Skeletal muscle cell (primary cell): ENCODE results near the gene CLMN.
"Not testable (repeated sequence)": the region's sequence is repeated elsewhere in the genome, so short reads cannot be mapped to it uniquely, and the experiment has no call there.

Source experiments
- DNase-seq: peaks from one replicate; pipeline ENCODE4 v3.0.0-alpha.2; 2010; ENCODE audit warnings: low read depth
- H3K4me3 ChIP-seq: 2 replicates; pipeline ENCODE4 v1.5.1; 2011; ENCODE audit warnings: low read depth, mild to moderate bottlenecking, control low read depth, low read length, moderate library complexity

CLMN gene

DNA sequence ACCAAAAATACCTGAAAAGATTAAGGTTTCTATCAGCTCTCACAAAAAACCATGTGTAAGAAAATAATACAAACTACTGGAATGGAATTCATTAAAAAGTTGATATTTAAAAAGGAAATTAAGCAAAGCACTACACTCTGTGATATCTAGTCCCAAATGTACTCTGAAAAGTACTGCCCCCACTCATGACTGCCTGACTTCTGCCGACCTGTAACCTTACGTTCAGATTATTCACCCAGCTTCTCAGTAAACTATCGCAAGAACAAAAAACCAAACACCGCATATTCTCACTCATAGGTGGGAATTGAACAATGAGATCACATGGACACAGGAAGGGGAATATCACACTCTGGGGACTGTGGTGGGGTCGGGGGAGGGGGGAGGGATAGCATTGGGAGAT lies 181.3 kb downstream of the CLMN start:
- DNase-seq, H3K4me3 ChIP-seq: not testable (repeated sequence)

DNA sequence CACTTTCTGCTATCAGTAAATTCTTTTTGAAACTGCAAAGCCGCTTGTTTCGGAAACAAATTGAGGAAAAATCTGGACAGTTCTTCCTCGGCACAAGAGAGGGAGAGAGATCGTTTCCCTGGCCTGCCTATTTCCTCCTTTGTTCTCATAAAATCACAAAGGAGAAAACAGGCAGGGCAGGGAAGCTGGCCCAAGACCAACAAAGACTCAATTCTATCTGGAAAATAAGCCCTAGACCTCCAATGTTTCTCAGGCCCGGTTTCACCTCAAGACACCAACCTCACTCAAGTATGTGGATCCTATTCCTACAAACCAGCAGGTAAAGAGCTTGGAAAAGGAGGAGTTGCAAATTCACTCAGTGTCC lies 181.9 kb downstream of the CLMN start:
- DNase-seq, result no peak
- no peak overlapping the region for H3K4me3 ChIP-seq

DNA sequence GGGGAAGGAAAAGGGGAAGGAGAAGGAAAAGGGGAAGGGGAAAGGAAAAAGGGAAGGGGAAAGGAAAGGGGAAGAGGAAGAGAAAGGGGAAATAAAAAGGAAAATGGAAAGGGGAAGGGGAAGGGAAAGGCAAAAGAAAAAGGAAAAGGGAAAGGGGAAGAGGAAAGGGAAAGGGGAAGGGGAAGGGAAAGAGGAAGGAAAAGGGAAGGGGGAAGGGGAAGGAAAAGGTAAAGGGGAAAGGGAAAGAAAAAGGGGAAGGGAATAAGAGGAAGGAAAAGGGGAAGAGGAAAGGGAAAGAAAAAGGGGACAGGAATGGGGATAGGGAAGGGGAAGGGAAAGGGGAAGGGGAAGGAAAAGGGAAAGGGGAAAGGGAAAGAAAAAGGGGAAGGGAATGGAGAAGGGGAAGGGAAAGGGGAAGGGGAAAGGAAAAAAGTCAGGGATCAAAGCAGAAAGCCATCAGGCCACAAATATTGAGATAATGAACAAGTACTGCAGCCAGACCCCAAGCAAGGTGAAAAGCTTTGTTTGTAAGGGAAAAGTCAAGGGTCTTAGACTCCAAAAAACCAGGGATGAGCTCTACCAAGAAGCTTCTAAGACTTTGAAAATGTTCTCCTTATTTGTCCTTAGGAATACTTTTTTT lies 182.4 kb downstream of the CLMN start:
- H3K4me3 ChIP-seq, result no peak overlapping the region

DNA sequence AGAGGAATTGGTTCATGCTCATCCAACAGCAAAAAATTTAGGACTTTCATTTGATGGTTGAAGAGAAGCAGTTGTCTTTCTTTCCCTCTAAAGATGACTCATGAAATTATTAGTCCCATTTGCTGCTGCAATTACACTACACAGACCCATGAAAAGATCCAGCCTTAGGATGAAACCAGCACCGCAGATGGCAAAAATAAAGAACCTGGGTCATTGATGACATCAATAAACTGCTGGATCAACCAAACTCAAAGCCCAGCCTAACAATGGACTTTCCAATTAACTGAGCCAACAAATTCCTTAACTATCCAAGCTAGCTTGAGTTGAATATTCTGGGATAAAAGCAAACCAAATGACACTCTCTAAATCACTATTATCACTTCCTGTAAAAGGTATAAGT lies 183.1 kb downstream of the CLMN start:
- H3K4me3 ChIP-seq, result no peak overlapping the region
- no peak for DNase-seq

More for the DNA sequence above, 182.4 kb downstream of the CLMN start:
- no peak for DNase-seq

DNA sequence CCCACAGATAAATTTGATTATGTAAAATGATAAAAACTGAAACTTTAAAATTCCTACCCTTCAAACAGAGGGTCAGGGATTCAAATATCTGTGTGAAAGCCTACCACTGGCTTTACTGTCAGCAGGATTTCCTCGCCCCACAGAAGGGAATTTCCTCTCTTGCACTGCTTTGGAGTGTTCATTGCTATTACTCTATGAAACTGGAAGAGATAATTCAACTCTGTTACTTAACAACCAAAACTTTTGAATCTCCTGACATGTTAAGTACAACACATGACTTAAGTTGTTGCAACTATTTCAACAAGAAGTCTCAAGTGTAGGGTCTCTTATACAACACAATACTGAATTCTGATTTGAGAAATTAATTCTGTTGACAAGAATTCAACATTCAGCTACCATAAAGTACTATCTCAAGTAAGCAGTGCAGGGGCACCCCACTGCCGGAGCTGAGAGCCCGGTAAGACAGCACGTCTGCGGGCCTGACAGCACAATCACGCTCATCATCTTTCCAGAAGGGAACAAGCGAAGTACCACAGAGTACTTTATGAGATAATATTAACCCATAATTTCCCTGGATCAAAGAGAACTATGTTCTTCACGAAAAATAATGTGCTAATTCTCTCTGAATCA lies 185.3 kb downstream of the CLMN start:
- H3K4me3 ChIP-seq, result no peak overlapping the region
- DNase-seq, result no peak

DNA sequence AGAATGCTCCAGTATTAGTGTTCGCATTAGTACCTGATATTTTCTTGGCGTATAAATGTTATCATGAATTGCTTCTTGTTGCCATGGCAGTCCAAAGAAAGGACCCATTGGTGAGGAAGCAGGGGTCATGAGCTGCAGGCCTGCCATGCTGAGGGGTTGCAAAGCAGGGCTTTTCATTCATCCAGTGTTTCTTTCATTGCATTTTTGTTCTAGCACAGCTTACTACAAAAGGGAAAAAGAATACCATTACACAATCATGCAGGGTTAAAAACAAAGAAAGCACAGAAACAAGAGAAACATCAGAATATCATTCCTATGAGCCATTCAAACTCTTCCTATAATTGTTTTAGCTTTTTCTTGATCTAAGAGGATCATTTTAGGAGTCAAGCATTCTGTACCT lies 186.4 kb downstream of the CLMN start:
- DNase-seq, result no peak
- H3K4me3 ChIP-seq, result no peak overlapping the region

DNA sequence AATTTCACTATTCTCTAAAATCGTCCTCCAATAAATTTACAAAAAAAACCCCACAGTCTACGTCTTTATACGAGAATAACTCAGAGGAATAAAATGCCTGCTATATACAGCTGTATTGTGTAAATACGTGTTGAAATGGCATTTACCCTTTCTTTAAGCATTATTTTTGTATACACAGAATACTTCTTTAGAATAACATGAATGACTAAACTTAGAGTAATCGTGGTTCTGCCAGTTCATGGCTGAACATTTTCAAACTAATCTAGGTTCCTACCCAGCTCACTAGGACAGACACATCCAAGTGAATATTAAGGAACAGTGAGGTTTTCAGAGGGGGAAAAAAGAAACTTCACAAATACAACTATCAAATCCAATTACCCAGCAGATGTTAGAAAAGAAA lies 186.9 kb downstream of the CLMN start:
- DNase-seq, result no peak
- no peak overlapping the region for H3K4me3 ChIP-seq
